ENCODE measurements around the gene ARHGAP15. TPM values are rescaled to one million over a fixed set of nuclear protein-coding genes. Genes with fewer than 3 reads are reported as not detected.

Gene ARHGAP15
- total and polyA plus RNA-seq, 2 donors (not counting 1 experiment from before 2014, with no cell fraction given): 0.07 TPM; not detected in 1

- no peak for DNase-seq (ENCODE audit: low read depth in 2 of 2)
- no peak overlapping the region for H3K9ac ChIP-seq (ENCODE audit: insufficient read depth, low read length)
- H2AFZ ChIP-seq (ENCODE audit: low read length): no peak overlapping the region
- H3K27me3 ChIP-seq (ENCODE audit: control insufficient read depth, insufficient read depth, low read length): no peaks in the 10 kb centered on the region
- no peaks in the 10 kb centered on the region for H3K9me3 ChIP-seq (ENCODE audit: control insufficient read depth, insufficient read depth, low read depth, low read length)
- H3K36me3 ChIP-seq (ENCODE audit: control insufficient read depth, insufficient read depth, low read length): no peaks in the 10 kb centered on the region
- H3K4me3 ChIP-seq (replicated peaks in 1 of 4; ENCODE audit: control extremely low read depth in 1 of 4, insufficient read depth in 1 of 4, low read depth in 3 of 4, low read length in 4 of 4): no peak overlapping the region
- H3K4me2 ChIP-seq (ENCODE audit: extremely low read depth, insufficient read depth, low read length): no peak overlapping the region
- H3K79me2 ChIP-seq (ENCODE audit: control insufficient read depth, insufficient read depth, low read length): no peaks in the 10 kb centered on the region
- no peak overlapping the region for H3K27ac ChIP-seq (ENCODE audit: insufficient read depth, low read length)
- no peak for TF ChIP-seq EZH2 (IDR thresholded peaks at IDR 0.05; ENCODE audit: low read length, missing control alignments)
- no peak for TF ChIP-seq CTCF (conservative IDR thresholded peaks at IDR 0.05 in 1 of 2, IDR thresholded peaks at IDR 0.05 in 1 of 2; ENCODE audit: low read depth in 1 of 2, low read length in 2 of 2)
- peaks cover 3% of the 10 kb centered on the region for H3K4me1 ChIP-seq (ENCODE audit: control insufficient read depth, extremely low read depth, insufficient read depth, low read length)
- no peaks in the 10 kb centered on the region for H4K20me1 ChIP-seq (ENCODE audit: control insufficient read depth, extremely low read depth, insufficient read depth, low read length)
These were observed 364.1 kb downstream of the ARHGAP15 start for GRCh38 chr2:143493339-143493738.

- TF ChIP-seq EZH2 (IDR thresholded peaks at IDR 0.05; ENCODE audit: low read length, missing control alignments): no peak
- TF ChIP-seq CTCF (conservative IDR thresholded peaks at IDR 0.05 in 1 of 2, IDR thresholded peaks at IDR 0.05 in 1 of 2; ENCODE audit: low read depth in 1 of 2, low read length in 2 of 2): no peak
These were observed 368.5 kb downstream of the ARHGAP15 start for GRCh38 chr2:143497726-143498125.

GRCh38 chr2:143498496-143498895, 369.3 kb downstream of the ARHGAP15 start:
- Histone ChIP-seq H3K36me3 (ENCODE audit: control insufficient read depth, insufficient read depth, low read length) (no peaks in the 10 kb centered on the region), H3K9me3 (ENCODE audit: control insufficient read depth, insufficient read depth, low read depth, low read length) (no peaks in the 10 kb centered on the region), H2AFZ (ENCODE audit: low read length) (no peak overlapping the region), H3K4me3 (replicated peaks in 1 of 4; ENCODE audit: control extremely low read depth in 1 of 4, insufficient read depth in 1 of 4, low read depth in 3 of 4, low read length in 4 of 4) (no peak overlapping the region), H3K79me2 (ENCODE audit: control insufficient read depth, insufficient read depth, low read length) (no peaks in the 10 kb centered on the region), H3K4me1 (ENCODE audit: control insufficient read depth, extremely low read depth, insufficient read depth, low read length) (no peaks in the 10 kb centered on the region), H3K4me2 (ENCODE audit: extremely low read depth, insufficient read depth, low read length) (no peak overlapping the region), H4K20me1 (ENCODE audit: control insufficient read depth, extremely low read depth, insufficient read depth, low read length) (no peaks in the 10 kb centered on the region), H3K27me3 (ENCODE audit: control insufficient read depth, insufficient read depth, low read length) (no peaks in the 10 kb centered on the region), H3K27ac (ENCODE audit: insufficient read depth, low read length) (no peak overlapping the region), H3K9ac (ENCODE audit: insufficient read depth, low read length) (no peak overlapping the region)
- no peak for DNase-seq (ENCODE audit: low read depth in 2 of 2)
- no peak for TF ChIP-seq CTCF (conservative IDR thresholded peaks at IDR 0.05 in 1 of 2, IDR thresholded peaks at IDR 0.05 in 1 of 2; ENCODE audit: low read depth in 1 of 2, low read length in 2 of 2)
- TF ChIP-seq EZH2 (IDR thresholded peaks at IDR 0.05; ENCODE audit: low read length, missing control alignments): no peak

More at GRCh38 chr2:143497726-143498125, 368.5 kb downstream of the ARHGAP15 start:
- H3K9ac ChIP-seq (ENCODE audit: insufficient read depth, low read length): no peak overlapping the region
- H3K4me2 ChIP-seq (ENCODE audit: extremely low read depth, insufficient read depth, low read length): no peak overlapping the region
- H4K20me1 ChIP-seq (ENCODE audit: control insufficient read depth, extremely low read depth, insufficient read depth, low read length): no peaks in the 10 kb centered on the region
- DNase-seq (ENCODE audit: low read depth in 2 of 2): no peak
- H3K79me2 ChIP-seq (ENCODE audit: control insufficient read depth, insufficient read depth, low read length): no peaks in the 10 kb centered on the region
- H2AFZ ChIP-seq (ENCODE audit: low read length): no peak overlapping the region
- H3K4me1 ChIP-seq (ENCODE audit: control insufficient read depth, extremely low read depth, insufficient read depth, low read length): no peaks in the 10 kb centered on the region
- H3K4me3 ChIP-seq (replicated peaks in 1 of 4; ENCODE audit: control extremely low read depth in 1 of 4, insufficient read depth in 1 of 4, low read depth in 3 of 4, low read length in 4 of 4): no peak overlapping the region
- H3K27ac ChIP-seq (ENCODE audit: insufficient read depth, low read length): no peak overlapping the region
- H3K9me3 ChIP-seq (ENCODE audit: control insufficient read depth, insufficient read depth, low read depth, low read length): no peaks in the 10 kb centered on the region
- H3K36me3 ChIP-seq (ENCODE audit: control insufficient read depth, insufficient read depth, low read length): no peaks in the 10 kb centered on the region
- H3K27me3 ChIP-seq (ENCODE audit: control insufficient read depth, insufficient read depth, low read length): no peaks in the 10 kb centered on the region

All from fibroblast of lung (primary cell).